Subcutaneous preadipocyte (primary cell): ENCODE data around the gene C20orf96. TPM values are rescaled to one million over a fixed set of nuclear protein-coding genes. Genes with fewer than 3 reads are reported as not detected.

Source experiments
- total RNA-seq: library from RNA; depleted of rRNA; stranded (reverse); fragments of >200 nt; gene quantifications from 2 replicates; pipeline ENCODE4 v1.2.3, GENCODE V29; 2012

C20orf96 gene, protein sequence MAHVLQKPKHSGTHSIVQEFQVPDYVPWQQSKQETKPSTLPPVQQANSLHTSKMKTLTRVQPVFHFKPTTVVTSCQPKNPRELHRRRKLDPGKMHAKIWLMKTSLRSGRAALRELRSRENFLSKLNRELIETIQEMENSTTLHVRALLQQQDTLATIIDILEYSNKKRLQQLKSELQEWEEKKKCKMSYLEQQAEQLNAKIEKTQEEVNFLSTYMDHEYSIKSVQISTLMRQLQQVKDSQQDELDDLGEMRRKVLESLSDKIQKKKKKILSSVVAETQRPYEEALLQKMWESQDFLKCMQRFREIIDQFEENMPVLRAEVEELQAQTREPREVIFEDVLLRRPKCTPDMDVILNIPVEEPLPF
- 0.59 and 1.8 TPM in 2 replicates for total RNA-seq

DNA sequence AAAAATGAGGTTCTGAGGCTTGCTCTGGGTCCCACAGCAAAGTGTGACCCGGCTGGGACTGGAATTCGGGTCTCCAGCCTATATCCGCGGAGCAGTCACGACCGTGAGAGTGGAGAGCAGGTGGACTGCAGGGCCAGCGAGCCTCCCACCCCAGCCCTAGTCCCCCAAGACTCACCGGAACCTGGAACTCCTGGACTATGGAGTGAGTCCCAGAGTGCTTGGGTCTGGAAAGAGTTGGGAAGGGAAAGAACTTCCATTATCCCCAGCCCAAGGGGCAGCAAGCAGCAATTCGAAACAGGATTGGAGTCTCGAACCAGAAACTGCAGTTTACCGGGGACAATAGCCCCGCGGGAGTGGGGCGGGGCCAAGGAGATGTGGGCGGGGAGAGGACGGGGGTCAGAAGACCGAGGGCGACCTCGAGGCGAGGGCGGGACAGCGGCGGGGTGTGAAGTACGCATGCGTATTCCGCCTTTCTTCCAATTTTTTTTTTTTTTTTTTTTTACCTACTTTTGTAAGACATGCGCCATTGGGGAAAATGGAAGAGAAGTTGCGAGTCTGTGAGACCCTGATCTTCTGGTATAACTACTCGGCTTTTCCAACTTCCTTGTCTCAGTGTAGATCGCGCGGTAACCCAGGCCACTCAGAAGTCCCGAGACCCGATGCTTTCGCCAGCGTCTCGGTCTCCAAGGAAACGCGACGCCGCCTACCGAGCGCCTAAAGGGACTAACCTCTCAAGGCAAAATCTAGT is at the start of gene C20orf96:
Gene C20orf96 (minus strand): TSS at position 667 of the 748 bp plus-strand sequence. CDS start 140 bp downstream, at position 527.

DNA sequence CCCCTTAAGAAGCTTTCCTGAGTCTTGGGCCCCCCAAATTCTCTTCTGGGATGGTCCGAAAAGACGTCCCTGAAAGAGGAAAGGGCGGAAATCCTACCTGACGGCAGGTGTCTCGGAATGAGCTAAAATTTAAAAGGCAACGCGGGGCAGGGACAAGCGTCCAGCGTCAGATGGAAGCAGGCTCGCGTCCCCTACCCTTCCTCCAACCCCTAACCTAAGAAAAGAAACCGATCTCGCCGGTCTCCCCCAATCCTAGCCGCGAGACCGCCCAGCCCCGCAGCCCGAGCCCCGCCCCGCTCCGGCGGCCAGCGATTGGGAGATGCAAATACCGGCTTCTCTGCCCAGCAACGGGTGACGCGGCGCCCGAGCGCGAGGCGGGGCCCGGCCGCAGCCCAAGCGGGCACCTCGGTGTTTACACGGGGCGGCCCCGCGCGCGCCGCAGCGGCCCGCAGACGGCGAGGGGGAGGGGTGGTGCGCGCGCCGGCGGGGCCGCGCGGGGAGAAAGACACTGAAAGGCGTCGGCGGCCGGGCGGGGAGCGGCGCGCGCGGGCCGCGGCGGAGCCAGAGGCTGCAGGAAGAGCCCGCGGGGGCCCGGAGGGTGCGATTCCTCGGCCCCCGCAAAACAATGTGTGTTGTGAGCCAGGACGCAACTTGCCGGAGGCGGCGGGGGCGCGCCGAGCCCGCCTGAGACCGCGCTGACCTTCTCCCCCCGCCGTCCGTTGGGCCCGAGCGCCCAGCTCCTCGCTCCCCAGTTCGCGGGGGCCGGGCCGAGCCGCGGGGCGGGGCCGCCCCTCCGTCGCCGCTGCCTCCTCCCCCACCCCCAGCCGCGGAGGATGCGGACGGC is 34.7 kb upstream of the C20orf96 start, which contains the start of gene SOX12:
Gene SOX12 (plus strand): TSS at position 508 of the 844 bp plus-strand sequence. CDS start 373 bp downstream, outside the sequence.

DNA sequence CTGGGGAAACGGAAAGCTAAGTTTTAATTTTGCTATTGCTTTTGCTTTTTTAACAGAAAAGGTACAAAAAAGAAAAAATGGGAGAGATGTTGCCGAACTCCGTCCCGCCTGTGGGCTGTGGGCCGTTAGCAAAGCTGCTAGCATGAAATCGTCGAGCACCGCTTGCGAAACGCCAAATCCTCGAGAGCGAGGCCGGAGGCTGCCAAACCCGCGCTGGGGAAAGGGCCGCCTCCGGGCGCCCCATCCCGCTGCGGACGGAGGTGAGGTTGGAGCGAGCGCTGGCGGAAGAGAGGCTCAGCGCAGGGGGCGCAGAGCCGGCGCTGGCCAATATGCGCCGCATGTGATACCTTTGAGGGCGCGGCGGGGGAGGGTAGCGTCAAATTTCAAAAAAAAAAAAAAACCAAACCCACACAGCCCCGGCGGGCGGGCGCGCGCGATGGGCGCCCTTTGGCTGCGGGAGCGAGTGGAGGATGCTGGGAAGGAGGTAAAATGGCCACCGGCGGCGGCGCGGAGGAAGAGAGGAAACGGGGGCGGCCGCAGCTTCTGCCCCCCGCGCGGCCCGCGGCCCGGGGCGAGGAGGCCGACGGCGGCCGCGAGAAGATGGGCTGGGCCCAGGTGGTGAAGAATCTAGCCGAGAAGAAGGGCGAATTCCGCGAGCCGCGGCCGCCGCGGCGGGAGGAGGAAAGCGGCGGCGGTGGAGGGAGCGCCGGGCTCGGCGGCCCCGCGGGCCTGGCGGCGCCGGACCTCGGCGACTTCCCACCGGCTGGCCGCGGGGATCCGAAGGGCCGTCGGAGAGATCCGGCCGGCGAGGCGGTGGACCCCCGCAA is 6.8 kb upstream of the C20orf96 start, which contains the start of gene ZCCHC3:
Gene ZCCHC3 (plus strand): TSS at position 473 of the 827 bp plus-strand sequence. CDS start 17 bp downstream, at position 490.

DNA sequence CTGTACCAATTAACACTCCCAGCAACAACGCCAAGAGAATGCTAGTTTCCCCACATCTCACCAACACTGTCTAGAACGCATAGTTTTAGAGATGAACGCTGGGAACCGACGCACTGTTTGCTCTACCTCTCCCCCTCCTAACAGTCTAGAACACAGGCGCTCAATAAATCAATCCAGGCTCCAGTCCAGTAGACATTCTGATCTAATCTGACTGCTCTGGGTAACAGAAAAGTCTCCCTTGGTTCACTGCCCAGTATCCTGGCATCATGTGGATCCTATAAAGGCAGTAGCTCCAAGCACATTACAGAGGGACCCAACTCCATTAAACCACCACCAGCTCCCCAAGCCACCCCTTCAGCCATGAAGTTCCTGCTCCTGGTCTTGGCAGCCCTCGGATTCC is 33.1 kb downstream of the C20orf96 start, which contains the start of gene DEFB132:
Gene DEFB132 (plus strand): TSS at position 306 of the 400 bp plus-strand sequence. CDS start 55 bp downstream, at position 361.

DNA sequence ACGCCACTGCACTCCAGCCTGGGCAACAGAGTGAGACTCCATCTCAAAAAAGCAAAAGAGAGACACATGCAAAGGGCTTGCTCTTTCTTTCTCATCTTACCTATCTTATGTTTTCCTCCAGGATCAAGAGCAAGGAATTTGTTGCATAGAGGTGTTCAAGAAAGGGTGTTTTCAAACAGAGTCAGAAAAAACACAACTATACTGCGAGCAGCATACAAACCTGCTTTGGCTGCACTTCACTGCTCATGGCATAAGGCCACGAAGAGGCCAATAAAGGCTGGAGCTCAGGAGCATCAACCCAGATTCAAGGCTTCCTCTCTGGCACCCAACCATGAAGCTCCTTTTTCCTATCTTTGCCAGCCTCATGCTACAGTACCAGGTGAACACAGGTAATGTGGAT is 63.6 kb downstream of the C20orf96 start, which contains the start of gene DEFB129:
Gene DEFB129 (plus strand): TSS at position 301 of the 400 bp plus-strand sequence. CDS start 31 bp downstream, at position 332.

Other genes starting within 250 kb of the C20orf96 start
- gene DEFB125, start 203.1 kb downstream of the C20orf96 start, total RNA-seq, result not detected in 2 replicates
- gene DEFB126, start 148.2 kb downstream of the C20orf96 start, total RNA-seq, result not detected in 2 replicates
- not detected in 2 replicates for gene DEFB127, start 133.3 kb downstream of the C20orf96 start, total RNA-seq
- not detected in 2 replicates for gene DEFB128, start 101.0 kb downstream of the C20orf96 start, total RNA-seq
- gene DEFB129, start 63.5 kb downstream of the C20orf96 start, total RNA-seq, result not detected in 2 replicates
- gene DEFB132, start 33.0 kb downstream of the C20orf96 start, total RNA-seq, result not detected in 2 replicates
- 6.2 and 8.2 TPM in 2 replicates for gene ZCCHC3, start 6.8 kb upstream of the C20orf96 start, total RNA-seq
- 4.0 and 4.3 TPM in 2 replicates for gene SOX12, start 34.8 kb upstream of the C20orf96 start, total RNA-seq
- gene NRSN2, start 56.4 kb upstream of the C20orf96 start, total RNA-seq, result 20.5 and 65.0 TPM in 2 replicates
- gene TRIB3, start 90.0 kb upstream of the C20orf96 start, total RNA-seq, result 22.3 and 27.2 TPM in 2 replicates
- 51.2 and 54.0 TPM in 2 replicates for gene RBCK1, start 117.5 kb upstream of the C20orf96 start, total RNA-seq
- 25.0 and 28.2 TPM in 2 replicates for gene TBC1D20, start 171.8 kb upstream of the C20orf96 start, total RNA-seq